K562 treated with DMSO at 1 percent for 48 hours (cell line): ENCODE measurements around the gene OR6C75. TPM values are rescaled to one million over a fixed set of nuclear protein-coding genes. Genes with fewer than 3 reads are reported as not detected.

Source experiments
- total RNA-seq: library from RNA; unstranded; fragments of 300-600 nt; gene quantifications from 2 replicates; pipeline ENCODE4 v1.2.3, GENCODE V29; 2022; ENCODE audit warnings: low replicate concordance; ENCODE audit errors: extremely low read depth

OR6C75 gene
- not detected in 2 replicates for total RNA-seq

GRCh38 chr12:55362675-55363074, at the start of gene OR6C75:
TSS of gene OR6C75 (plus strand) at chr12:55362975. CDS start at chr12:55365111, 2,136 bp downstream.

GRCh38 chr12:55314043-55314442, 48.7 kb upstream of the OR6C75 start, which contains the start of gene OR6C1:
TSS of gene OR6C1 (plus strand) at chr12:55314343. CDS start at chr12:55320600, 6,257 bp downstream.

GRCh38 chr12:55330446-55330845, 32.3 kb upstream of the OR6C75 start, which contains the start of gene OR6C3:
TSS of gene OR6C3 (plus strand) at chr12:55330746. CDS start at chr12:55331701, 955 bp downstream.

GRCh38 chr12:55400229-55400628, 37.5 kb downstream of the OR6C75 start, which contains the start of gene OR6C65:
TSS of gene OR6C65 (plus strand) at chr12:55400529. CDS start at chr12:55400529, 0 bp downstream.

Other genes starting within 250 kb of the OR6C75 start
- gene OR9K2, start 236.6 kb upstream of the OR6C75 start, total RNA-seq = not detected in 2 replicates
- gene OR10A7, start 141.9 kb upstream of the OR6C75 start, total RNA-seq = not detected in 2 replicates
- not detected in 2 replicates for gene OR6C74, start 118.4 kb upstream of the OR6C75 start, total RNA-seq
- not detected in 2 replicates for gene OR6C6, start 66.4 kb upstream of the OR6C75 start, total RNA-seq
- gene OR6C1, start 48.6 kb upstream of the OR6C75 start, total RNA-seq = not detected in 2 replicates
- not detected in 2 replicates for gene OR6C3, start 32.2 kb upstream of the OR6C75 start, total RNA-seq
- gene OR6C65, start 37.6 kb downstream of the OR6C75 start, total RNA-seq = not detected in 2 replicates
- gene OR6C76, start 63.3 kb downstream of the OR6C75 start, total RNA-seq = not detected in 2 replicates
- gene OR6C2, start 81.1 kb downstream of the OR6C75 start, total RNA-seq = not detected in 2 replicates
- not detected in 2 replicates for gene OR6C70, start 107.2 kb downstream of the OR6C75 start, total RNA-seq
- gene OR6C68, start 129.4 kb downstream of the OR6C75 start, total RNA-seq = not detected in 2 replicates
- not detected in 2 replicates for gene OR6C4, start 186.6 kb downstream of the OR6C75 start, total RNA-seq
- gene OR2AP1, start 209.5 kb downstream of the OR6C75 start, total RNA-seq = not detected in 2 replicates